SJCRH30 (cell line): ENCODE results near the gene ZMYND8. TPM values are rescaled to one million over a fixed set of nuclear protein-coding genes. Genes with fewer than 3 reads are reported as not detected.

Experiments used
- DNase-seq, 2 experiments: peaks; one replicate each; pipeline ENCODE4 v3.0.0-alpha.2; 2015 to 2020
- H3K27ac ChIP-seq: fragments of 250-450 bp; sonication (Bioruptor Pico); 2 replicates; pipeline ENCODE4 v1.5.1; 2020; ENCODE audit warnings: mild to moderate bottlenecking, moderate library complexity
- H3K27me3 ChIP-seq: fragments of 250-450 bp; sonication (Bioruptor Pico); 2 replicates; pipeline ENCODE4 v1.5.1; 2020; ENCODE audit warnings: mild to moderate bottlenecking, moderate library complexity
- H3K36me3 ChIP-seq: fragments of 250-450 bp; sonication (Bioruptor Pico); 2 replicates; pipeline ENCODE4 v1.5.1; 2020; ENCODE audit warnings: mild to moderate bottlenecking, moderate library complexity
- H3K4me1 ChIP-seq: fragments of 250-450 bp; sonication (Bioruptor Pico); 2 replicates; pipeline ENCODE4 v1.5.1; 2020; ENCODE audit warnings: mild to moderate bottlenecking, moderate library complexity
- H3K4me3 ChIP-seq: fragments of 250-450 bp; sonication (Bioruptor Pico); 2 replicates; pipeline ENCODE4 v1.5.1; 2020; ENCODE audit warnings: mild to moderate bottlenecking, moderate library complexity
- H3K9me3 ChIP-seq: fragments of 250-450 bp; sonication (Bioruptor Pico); replicated peaks from 2 replicates; pipeline ENCODE4 v1.5.1; 2020; ENCODE audit warnings: mild to moderate bottlenecking, moderate library complexity
- total RNA-seq: library from RNA; depleted of rRNA; stranded (reverse); fragments of >200 nt; shearing (Covaris generic); gene quantifications from 2 replicates; pipeline ENCODE4 v1.2.3, GENCODE V29; 2014

Gene ZMYND8
- total RNA-seq, 1 experiment from 2014 or later, result 45.8 TPM

GRCh38 chr20:47360297-47361056, 4.0 kb upstream of the ZMYND8 start:
- H3K36me3 ChIP-seq, result no peaks in the 10 kb centered on the region
- DNase-seq, result peak; percentile 91 to 93
- H3K4me3 ChIP-seq, result peak overlapping the region; percentile 53

GRCh38 chr20:47359530-47360296, 3.2 kb upstream of the ZMYND8 start:
- Histone ChIP-seq H3K9me3 (no peaks in the 10 kb centered on the region), H3K27ac (peak overlapping the region; percentile 95), H3K27me3 (no peaks in the 10 kb centered on the region), H3K36me3 (no peaks in the 10 kb centered on the region), H3K4me1 (peaks cover 49% of the 10 kb centered on the region), H3K4me3 (peak overlapping the region; percentile 56)
- peak in 1 of 2 experiments; percentile 36 for DNase-seq

More at GRCh38 chr20:47360297-47361056, 4.0 kb upstream of the ZMYND8 start:
- H3K9me3 ChIP-seq, result no peaks in the 10 kb centered on the region
- peaks cover 41% of the 10 kb centered on the region for H3K4me1 ChIP-seq
- H3K27me3 ChIP-seq, result no peaks in the 10 kb centered on the region
- peak overlapping the region; percentile 95 for H3K27ac ChIP-seq

- Histone ChIP-seq H3K4me3 (peak overlapping the region; percentile 56), H3K27ac (peak overlapping the region; percentile 95), H3K27me3 (no peaks in the 10 kb centered on the region), H3K36me3 (no peaks in the 10 kb centered on the region), H3K4me1 (peaks cover 57% of the 10 kb centered on the region), H3K9me3 (no peaks in the 10 kb centered on the region)
- peak; percentile 89 to 92 for DNase-seq
Observed at GRCh38 chr20:47358672-47359529, 2.4 kb upstream of the ZMYND8 start.

GRCh38 chr20:47358039-47358671, 1.7 kb upstream of the ZMYND8 start:
- no peaks in the 10 kb centered on the region for H3K9me3 ChIP-seq
- peak overlapping the region; percentile 95 for H3K27ac ChIP-seq
- peaks cover 58% of the 10 kb centered on the region for H3K4me1 ChIP-seq
- peak overlapping the region; percentile 56 for H3K4me3 ChIP-seq
- DNase-seq, result no peak
- H3K36me3 ChIP-seq, result peaks cover 5% of the 10 kb centered on the region; the same call in 1 of the 2 replicates
- H3K27me3 ChIP-seq, result no peaks in the 10 kb centered on the region

GRCh38 chr20:47357296-47358038, 968 bp upstream of the ZMYND8 start:
- Histone ChIP-seq H3K27ac (peak overlapping the region; percentile 95), H3K9me3 (no peaks in the 10 kb centered on the region), H3K4me1 (peaks cover 55% of the 10 kb centered on the region), H3K4me3 (peak overlapping the region; percentile 56), H3K27me3 (no peaks in the 10 kb centered on the region), H3K36me3 (peaks cover 12% of the 10 kb centered on the region)
- DNase-seq, result peak; percentile 96 to 98

GRCh38 chr20:47356220-47356525, 326 bp downstream of the ZMYND8 start:
- Histone ChIP-seq H3K4me1 (peaks cover 50% of the 10 kb centered on the region), H3K4me3 (peak overlapping the region; percentile 56), H3K36me3 (peaks cover 19% of the 10 kb centered on the region), H3K27me3 (no peaks in the 10 kb centered on the region), H3K27ac (peak overlapping the region; percentile 95), H3K9me3 (no peaks in the 10 kb centered on the region)
- no peak for DNase-seq

GRCh38 chr20:47355489-47356219, 845 bp downstream of the ZMYND8 start:
- Histone ChIP-seq H3K4me3 (peak overlapping the region; percentile 56), H3K9me3 (no peaks in the 10 kb centered on the region), H3K36me3 (peaks cover 19% of the 10 kb centered on the region), H3K4me1 (peaks cover 49% of the 10 kb centered on the region), H3K27ac (peak overlapping the region; percentile 95; the same call in 1 of the 2 replicates), H3K27me3 (no peaks in the 10 kb centered on the region)
- DNase-seq, result peak in 1 of 2 experiments; percentile 51

GRCh38 chr20:47354714-47355488, 1.6 kb downstream of the ZMYND8 start:
- Histone ChIP-seq H3K4me1 (peaks cover 46% of the 10 kb centered on the region), H3K4me3 (peak overlapping the region; percentile 56)
- DNase-seq, result no peak

GRCh38 chr20:47354464-47354713, 2.1 kb downstream of the ZMYND8 start:
- no peak overlapping the region for H3K27ac ChIP-seq
- H3K4me1 ChIP-seq, result peaks cover 43% of the 10 kb centered on the region
- peak overlapping the region; percentile 56; the same call in 1 of the 2 replicates for H3K4me3 ChIP-seq
- H3K9me3 ChIP-seq, result no peaks in the 10 kb centered on the region
- no peaks in the 10 kb centered on the region for H3K27me3 ChIP-seq
- DNase-seq, result no peak
- peaks cover 24% of the 10 kb centered on the region for H3K36me3 ChIP-seq

More at GRCh38 chr20:47354714-47355488, 1.6 kb downstream of the ZMYND8 start:
- Histone ChIP-seq H3K27ac (no peak overlapping the region), H3K9me3 (no peaks in the 10 kb centered on the region), H3K36me3 (peaks cover 19% of the 10 kb centered on the region), H3K27me3 (no peaks in the 10 kb centered on the region)

GRCh38 chr20:47353692-47354463, 2.6 kb downstream of the ZMYND8 start:
- Histone ChIP-seq H3K9me3 (no peaks in the 10 kb centered on the region), H3K27ac (no peak overlapping the region), H3K4me3 (no peak overlapping the region), H3K36me3 (peaks cover 29% of the 10 kb centered on the region), H3K4me1 (peaks cover 39% of the 10 kb centered on the region), H3K27me3 (no peaks in the 10 kb centered on the region)
- DNase-seq, result no peak

- H3K4me1 ChIP-seq, result peaks cover 33% of the 10 kb centered on the region
- DNase-seq, result no peak
- no peaks in the 10 kb centered on the region for H3K27me3 ChIP-seq
- peaks cover 34% of the 10 kb centered on the region for H3K36me3 ChIP-seq
- no peak overlapping the region for H3K27ac ChIP-seq
- H3K4me3 ChIP-seq, result no peak overlapping the region
- H3K9me3 ChIP-seq, result no peaks in the 10 kb centered on the region
Observed at GRCh38 chr20:47353239-47353691, 3.2 kb downstream of the ZMYND8 start.
